ENCODE data around the gene OR1F1. TPM values are rescaled to one million over a fixed set of nuclear protein-coding genes. Genes with fewer than 3 reads are reported as not detected.

OR1F1 gene
- total and polyA plus RNA-seq, 9 of the 15 experiments (the other 6 are each of a cell fraction or from before 2014, with no cell fraction given), result 0.15 to 0.61 (median 0.35) TPM; not detected in 3

- peak; percentile 85 for TF ChIP-seq GTF3C2 (IDR thresholded peaks at IDR 0.05; ENCODE audit: borderline replicate concordance, extremely low read depth, insufficient read length)
- TF ChIP-seq MYNN (IDR thresholded peaks at IDR 0.05), result no peak
- no peak for TF ChIP-seq MYNN (CRISPR knock-in tag; IDR thresholded peaks at IDR 0.05)
- TF ChIP-seq ZFX (CRISPR knock-in tag; IDR thresholded peaks at IDR 0.05), result peak; percentile 10; the same call in 1 of the 2 replicates
- TF ChIP-seq RCOR1 (IDR thresholded peaks at IDR 0.05; ENCODE audit: borderline replicate concordance in 1 of 2, low read depth in 2 of 2, low read length in 2 of 2), result peak in 1 of 2 experiments; percentile 61; a peak in 1 of 4 replicates
- TF ChIP-seq ZNF764 (CRISPR knock-in tag; IDR thresholded peaks at IDR 0.05; ENCODE audit: low read depth), result peak; percentile 74; the same call in 1 of the 2 replicates
- TF ChIP-seq TBL1XR1 (IDR thresholded peaks at IDR 0.05; ENCODE audit: low read length in 2 of 2), result peak; percentile 3 to 94; a peak in 3 of 4 replicates
- TF ChIP-seq NCOA6 (IDR thresholded peaks at IDR 0.05), result peak; percentile 90
- peak; percentile 70; the same call in 1 of the 2 replicates for TF ChIP-seq FOXK1 (CRISPR knock-in tag; IDR thresholded peaks at IDR 0.05; ENCODE audit: borderline replicate concordance)
- TF ChIP-seq ZNF766 (CRISPR knock-in tag; conservative IDR thresholded peaks at IDR 0.05), result no peak; the same call in 1 of the 2 replicates
- TF ChIP-seq ARID4B (CRISPR knock-in tag; IDR thresholded peaks at IDR 0.05), result peak; percentile 60; the same call in 1 of the 2 replicates
- TF ChIP-seq CHD4 (IDR thresholded peaks at IDR 0.05; ENCODE audit: insufficient read depth, insufficient replicate concordance, low read depth, low read length, poor library complexity, severe bottlenecking), result peak; percentile 62
- TF ChIP-seq SOX6 (IDR thresholded peaks at IDR 0.05), result peak; percentile 56; the same call in 1 of the 2 replicates
- peak; percentile 75 for TF ChIP-seq ZNF592 (IDR thresholded peaks at IDR 0.05)
- peak; percentile 52; the same call in 1 of the 2 replicates for TF ChIP-seq CHD2 (IDR thresholded peaks at IDR 0.05; ENCODE audit: low read depth, low read length)
Observed at GRCh38 chr16:3157229-3158025, 30.6 kb upstream of the OR1F1 start (continued).
